HCT116 (cell line): ENCODE measurements around the gene FNDC1. TPM values are rescaled to one million over a fixed set of nuclear protein-coding genes. Genes with fewer than 3 reads are reported as not detected.

Source experiments
- ATAC-seq: fragments of 200-7000 bp; cut with Tn5 transposase; 2 replicates; pipeline ENCODE4 v1.9.1; 2020; ENCODE audit warnings: mild to moderate bottlenecking, moderate library complexity
- BruUV-seq: library from RNA; stranded (reverse); fragments of 400-500 nt; replicated peaks from 2 replicates; lab custom pipeline; 2021; lab: Mats Ljungman, UMichigan
- CTCF ChIA-PET: fragments of 300-600 bp; sonication (Branson Sonifier 250); formaldehyde crosslinking; loops from one replicate; lab custom pipeline; 2021; ENCODE audit warnings: antibody characterized with exemption; lab: Charles Lee
- POLR2A ChIA-PET: fragments of 300-600, 350-600 bp; sonication (Branson Sonifier 250); formaldehyde crosslinking; loops from one replicate; lab custom pipeline; 2021; ENCODE audit warnings: antibody characterized with exemption; lab: Charles Lee
- RAD21 ChIA-PET, 2 experiments: fragments of 300-600 bp; sonication (Branson Sonifier 250); formaldehyde crosslinking; loops; one replicate each; lab custom pipeline; 2023; ENCODE audit warnings: low total read pairs in 2 of 2; ENCODE audit not compliant: uncharacterized antibody in 2 of 2, unreplicated experiment in 2 of 2, low non-redundant PET in 1 of 2; lab: Charles Lee
- DNase-seq: peaks from one replicate; pipeline ENCODE4 v3.0.0-alpha.2; 2010; ENCODE audit warnings: low read depth, low spot score
- H2AFZ ChIP-seq: fragments of 200-600 bp; shearing (Covaris generic), sonication (generic); 2 replicates; pipeline ENCODE4 v1.6.1; 2017; ENCODE audit warnings: low read depth, mixed run types, mixed read lengths, antibody characterized with exemption, low read length; ENCODE audit not compliant: poor library complexity, severe bottlenecking
- H3K27ac ChIP-seq: 2 replicates; pipeline ENCODE4 v1.5.1; 2012; ENCODE audit warnings: low read depth, low read length
- H3K27me3 ChIP-seq: fragments of 200-600 bp; sonication (generic); 2 replicates; pipeline ENCODE4 v1.6.1; 2016; ENCODE audit warnings: mixed run types, low read length, mixed read lengths; ENCODE audit not compliant: insufficient read depth
- H3K36me3 ChIP-seq, 2 experiments: fragments of 200-500 bp in 1 of 2; fragments of 200-600 bp in 1 of 2; sonication (Bioruptor generic) in 1 of 2; sonication (generic) in 1 of 2; 2 replicates each; pipeline versions ENCODE4 v1.5.1 to v1.6.1; 2014 to 2016; ENCODE audit warnings: low read length in 2 of 2, inconsistent platforms in 1 of 2, mixed read lengths in 1 of 2, mixed run types in 1 of 2; ENCODE audit not compliant: insufficient read depth in 2 of 2, control insufficient read depth in 1 of 2
- H3K4me1 ChIP-seq, 2 experiments: fragments of 200-600 bp in 1 of 2; sonication (generic) in 1 of 2; 2 replicates each; pipeline versions ENCODE4 v1.5.1 to v1.6.1; 2012 to 2017; ENCODE audit warnings: low read length in 2 of 2, inconsistent platforms in 1 of 2, mild to moderate bottlenecking in 1 of 2, mixed read lengths in 1 of 2, mixed run types in 1 of 2, moderate library complexity in 1 of 2; ENCODE audit not compliant: insufficient read depth in 2 of 2, control insufficient read depth in 1 of 2
- H3K4me2 ChIP-seq: fragments of 200-600 bp; sonication (generic); 2 replicates; pipeline ENCODE4 v1.6.1; 2017; ENCODE audit warnings: mixed run types, low read length, mixed read lengths
- H3K4me3 ChIP-seq, 2 experiments: fragments of 200-600 bp in 1 of 2; sonication (generic) in 1 of 2; replicated peaks in 1 of 2; 2 replicates each; pipeline ENCODE4 v1.5.1; 2011 to 2016; ENCODE audit warnings: low read length in 2 of 2, control low read depth in 1 of 2, low read depth in 1 of 2, mild to moderate bottlenecking in 1 of 2, mixed read lengths in 1 of 2, mixed run types in 1 of 2
- H3K79me2 ChIP-seq: fragments of 200-600 bp; sonication (generic); 2 replicates; pipeline ENCODE4 v1.6.1; 2017; ENCODE audit warnings: mild to moderate bottlenecking, mixed run types, low read length, moderate library complexity, mixed read lengths; ENCODE audit not compliant: insufficient read depth
- H3K9ac ChIP-seq: fragments of 200-600 bp; sonication (generic); 2 replicates; pipeline ENCODE4 v1.6.1; 2016; ENCODE audit warnings: low read length, mixed read lengths
- H3K9me2 ChIP-seq: fragments of 200-600 bp; sonication (generic), shearing (Covaris generic); 2 replicates; pipeline ENCODE4 v1.6.1; 2017; ENCODE audit warnings: mixed run types, mild to moderate bottlenecking, moderate library complexity; ENCODE audit not compliant: insufficient read depth
- H3K9me3 ChIP-seq, 2 experiments: fragments of 200-500 bp in 1 of 2; fragments of 200-600 bp in 1 of 2; sonication (Bioruptor generic) in 1 of 2; sonication (generic) in 1 of 2; 2 replicates each; pipeline ENCODE4 v1.6.1; 2014 to 2017; ENCODE audit warnings: low read length in 2 of 2, mixed read lengths in 2 of 2, inconsistent platforms in 1 of 2, low read depth in 1 of 2, mild to moderate bottlenecking in 1 of 2, mixed run types in 1 of 2, moderate library complexity in 1 of 2; ENCODE audit not compliant: control insufficient read depth in 1 of 2, insufficient read depth in 1 of 2
- H4K20me1 ChIP-seq: fragments of 200-600 bp; sonication (generic), shearing (Covaris generic); 2 replicates; pipeline ENCODE4 v1.6.1; 2017; ENCODE audit warnings: mixed run types, mild to moderate bottlenecking, moderate library complexity; ENCODE audit not compliant: insufficient read depth
- ATF3 ChIP-seq: IDR thresholded peaks from 2 replicates; pipeline ENCODE4 v1.6.1; 2012
- CEBPB ChIP-seq: IDR thresholded peaks from 2 replicates; pipeline ENCODE4 v1.6.1; 2012; ENCODE audit warnings: low read depth
- CTCF ChIP-seq, 3 experiments: fragments of 200-600 bp in 1 of 3; sonication (generic) in 1 of 3; IDR thresholded peaks in 2 of 3; conservative IDR thresholded peaks in 1 of 3; 2 replicates each; pipeline ENCODE4 v1.5.1; 2012 to 2017; ENCODE audit warnings: low read depth in 2 of 3, low read length in 2 of 3, antibody characterized with exemption in 1 of 3, borderline replicate concordance in 1 of 3, control low read depth in 1 of 3, mild to moderate bottlenecking in 1 of 3, mixed read lengths in 1 of 3, mixed run types in 1 of 3, moderate library complexity in 1 of 3; ENCODE audit not compliant: insufficient read depth in 1 of 3
- EGR1 ChIP-seq: IDR thresholded peaks from 2 replicates; pipeline ENCODE4 v1.6.1; 2012; ENCODE audit warnings: low read depth
- ELF1 ChIP-seq: IDR thresholded peaks from 2 replicates; pipeline ENCODE4 v1.6.1; 2012; ENCODE audit warnings: low read depth, borderline replicate concordance
- EZH2 ChIP-seq: fragments of 200-600 bp; sonication (generic); IDR thresholded peaks from 2 replicates; pipeline ENCODE4 v1.6.1; 2017; ENCODE audit warnings: antibody characterized with exemption, mixed run types
- EZH2phosphoT487 ChIP-seq: fragments of 200-600 bp; IDR thresholded peaks from 2 replicates; pipeline ENCODE4 v1.6.1; 2018; ENCODE audit warnings: antibody characterized with exemption, borderline replicate concordance
- FOSL1 ChIP-seq: IDR thresholded peaks from 2 replicates; pipeline ENCODE4 v1.6.1; 2012; ENCODE audit warnings: low read depth
- RAD21 ChIP-seq: IDR thresholded peaks from 2 replicates; pipeline ENCODE4 v1.6.1; 2012; ENCODE audit warnings: low read depth, mild to moderate bottlenecking
- REST ChIP-seq: IDR thresholded peaks from 2 replicates; pipeline ENCODE4 v1.6.1; 2012; ENCODE audit warnings: low read depth
- SIN3A ChIP-seq: IDR thresholded peaks from 2 replicates; pipeline ENCODE4 v1.6.1; 2012; ENCODE audit warnings: low read depth
- SRF ChIP-seq: IDR thresholded peaks from 2 replicates; pipeline ENCODE4 v1.6.1; 2012; ENCODE audit warnings: low read depth
- TCF7L2 ChIP-seq: IDR thresholded peaks from 2 replicates; pipeline ENCODE4 v1.7.0; 2011; ENCODE audit warnings: borderline replicate concordance, inconsistent platforms; ENCODE audit not compliant: insufficient read depth, insufficient read length; ENCODE audit errors: extremely low read depth
- YY1 ChIP-seq: IDR thresholded peaks from 2 replicates; pipeline ENCODE4 v1.6.1; 2011; ENCODE audit warnings: low read length, low read depth, moderate library complexity, mild to moderate bottlenecking; ENCODE audit not compliant: insufficient replicate concordance; ENCODE audit errors: extremely low read depth
- ZBTB33 ChIP-seq: IDR thresholded peaks from 2 replicates; pipeline ENCODE4 v1.6.1; 2011; ENCODE audit warnings: mild to moderate bottlenecking, low read length, moderate library complexity; ENCODE audit not compliant: insufficient replicate concordance; ENCODE audit errors: extremely low read depth
- ZNF274 ChIP-seq: fragments of 200-500 bp; sonication (Bioruptor generic); IDR thresholded peaks from 2 replicates; pipeline ENCODE4 v1.6.1; 2014; ENCODE audit warnings: mild to moderate bottlenecking, low read depth, low read length, inconsistent platforms
- intact Hi-C: fragments of 100-400 bp; cut with micrococcal nuclease; formaldehyde crosslinking; loops from 2 replicates; pipeline ENCODE4 v1.10.0; 2022
- total RNA-seq: library from RNA; stranded (reverse); gene quantifications from one replicate; pipeline ENCODE4 v1.2.1, GENCODE V29; 2021; ENCODE audit not compliant: unreplicated experiment

FNDC1 gene
- total RNA-seq, 1 experiment from 2014 or later = 0.07 TPM

GRCh38 chr6:159259441-159260125 lies 90.4 kb downstream of the FNDC1 start (continued):
- TF ChIP-seq CEBPB = no peak
- TF ChIP-seq SRF = no peak
- no peak for TF ChIP-seq ATF3
- TF ChIP-seq YY1 = no peak
- no peak for TF ChIP-seq EZH2
- TF ChIP-seq RAD21 = no peak
- TF ChIP-seq FOSL1 = no peak

DNA sequence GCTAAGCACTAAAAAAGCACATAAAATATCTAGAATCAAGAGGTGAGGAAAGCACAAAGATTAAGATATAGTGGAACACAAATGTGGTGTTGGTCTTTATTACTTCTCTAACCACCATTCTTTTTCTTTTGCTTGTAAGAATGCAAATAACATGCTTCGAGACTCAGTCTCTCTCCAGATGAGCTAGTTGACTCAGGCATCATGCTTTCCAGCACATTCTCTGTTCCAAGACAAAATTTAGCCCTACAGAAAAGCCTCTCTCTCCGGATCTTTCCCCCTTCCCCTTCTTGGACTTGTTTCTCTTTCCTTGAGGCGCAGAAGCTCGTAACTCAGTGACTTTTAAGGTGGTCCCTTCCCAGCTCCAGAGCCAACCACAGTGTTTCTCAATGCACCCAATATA lies 91.0 kb downstream of the FNDC1 start:
- CTCF ChIA-PET = no interaction called here
- Histone ChIP-seq H3K4me1 (no peaks in the 10 kb centered on the region), H3K79me2 (no peaks in the 10 kb centered on the region), H3K9me2 (no peaks in the 10 kb centered on the region), H3K4me2 (no peak overlapping the region), H3K36me3 (no peaks in the 10 kb centered on the region), H3K27ac (no peak overlapping the region), H3K4me3 (no peak overlapping the region), H3K9ac (no peak overlapping the region), H3K27me3 (peaks cover 14% of the 10 kb centered on the region), H3K9me3 (no peaks in the 10 kb centered on the region), H4K20me1 (no peaks in the 10 kb centered on the region), H2AFZ (no peak overlapping the region)
- BruUV-seq = no TSS peak
- RAD21 ChIA-PET = no interaction called here
- intact Hi-C loops = no loop called here
- no peak for ATAC-seq
- POLR2A ChIA-PET = no interaction called here
- no peak for DNase-seq
- TF ChIP-seq SIN3A = no peak
- no peak for TF ChIP-seq ZNF274
- TF ChIP-seq EGR1 = no peak
- TF ChIP-seq SRF = no peak
- TF ChIP-seq EZH2phosphoT487 = no peak
- no peak for TF ChIP-seq CEBPB
- no peak for TF ChIP-seq RAD21
- no peak for TF ChIP-seq CTCF (IDR thresholded peaks at IDR 0.05 in 2 of 3, conservative IDR thresholded peaks at IDR 0.05 in 1 of 3; ENCODE audit: borderline replicate concordance in 1 of 3, insufficient read depth in 1 of 3, low read depth in 2 of 3, low read length in 2 of 3)
- TF ChIP-seq ELF1 = no peak
- TF ChIP-seq REST = no peak
- no peak for TF ChIP-seq ZBTB33
- no peak for TF ChIP-seq TCF7L2
- TF ChIP-seq ATF3 = no peak
